Lung (tissue), 12 donors: ENCODE measurements around the gene F2RL2. TPM values are rescaled to one million over a fixed set of nuclear protein-coding genes. Genes with fewer than 3 reads are reported as not detected.

Experiments used
- ATAC-seq: fragments of 200-7000 bp; cut with Tn5 transposase; one replicate; pipeline ENCODE4 v1.9.1; 2020; ENCODE audit warnings: moderate number of reproducible peaks; ENCODE audit not compliant: insufficient read depth, low FRiP score
- DNase-seq, 3 donors: peaks; one replicate each; pipeline ENCODE4 v3.0.0-alpha.2; 2013 to 2017
- H3K27ac ChIP-seq, 2 donors: one replicate each; pipeline ENCODE4 v1.5.1; 2013; ENCODE audit warnings: mild to moderate bottlenecking in 2 of 2, moderate library complexity in 2 of 2, control low read depth in 1 of 2, inconsistent platforms in 1 of 2, low read depth in 1 of 2, low read length in 1 of 2
- H3K27me3 ChIP-seq, 3 donors: one replicate each; pipeline ENCODE4 v1.5.1; 2013; ENCODE audit warnings: low read length in 2 of 3; ENCODE audit not compliant: control insufficient read depth in 3 of 3, insufficient read depth in 3 of 3
- H3K36me3 ChIP-seq, 4 donors: one replicate each; pipeline ENCODE4 v1.5.1; 2013; ENCODE audit warnings: low read length in 4 of 4, mild to moderate bottlenecking in 1 of 4, moderate library complexity in 1 of 4; ENCODE audit not compliant: control insufficient read depth in 4 of 4, insufficient read depth in 4 of 4
- H3K4me1 ChIP-seq, 5 donors: one replicate each; pipeline ENCODE4 v1.5.1; 2013; ENCODE audit warnings: low read length in 5 of 5, mild to moderate bottlenecking in 2 of 5, moderate library complexity in 1 of 5; ENCODE audit not compliant: control insufficient read depth in 5 of 5, insufficient read depth in 5 of 5
- H3K4me3 ChIP-seq: one replicate; pipeline ENCODE4 v1.5.1; 2013; ENCODE audit warnings: mild to moderate bottlenecking, control low read depth, moderate library complexity
- H3K9ac ChIP-seq, 2 donors: one replicate each; pipeline ENCODE4 v1.5.1; 2013; ENCODE audit warnings: low read length in 2 of 2, control low read depth in 1 of 2; ENCODE audit not compliant: insufficient read depth in 1 of 2
- H3K9me3 ChIP-seq, 4 donors: one replicate each; pipeline ENCODE4 v1.5.1; 2013; ENCODE audit warnings: low read length in 3 of 4, mild to moderate bottlenecking in 1 of 4, moderate library complexity in 1 of 4; ENCODE audit not compliant: control insufficient read depth in 4 of 4, insufficient read depth in 3 of 4
- WGBS, 2 donors: extraction: QIAGEN DNeasy Blood & Tissue Kit; methylation state at CpG; one replicate each; pipeline ENCODE4 v1.1.7; 2013; 5-methylcytosine and 5-hydroxymethylcytosine counted together
- polyA plus RNA-seq, 2 donors: library from polyadenylated mRNA; stranded (reverse); fragments of 200-250 nt; gene quantifications; one replicate each; pipeline ENCODE4 v1.2.1, GENCODE V29; 2013
- total RNA-seq, 2 donors: library from RNA; depleted of rRNA in 1 of 2; stranded (reverse); fragments of >200 nt in 1 of 2; gene quantifications; one replicate each; pipeline ENCODE4 v1.2.1, GENCODE V29; 2014 to 2021
- TF ChIP-seq, protein P1 (sequence below): IDR thresholded peaks from 2 replicates; pipeline ENCODE4 v1.5.1; 2012; ENCODE audit warnings: mild to moderate bottlenecking; ENCODE audit errors: control extremely low read depth, extremely low read depth
- donor health status: control.
- donor health status: control.
- donor health status: Bipolar disorder and iron deficiency.
- donor health status: healthy.
- donor health status: DM: yes; HTN: yes; CAD: no.

The F2RL2 gene
- total and polyA plus RNA-seq, 4 donors: 0.07 to 0.80 (median 0.33) TPM

DNA sequence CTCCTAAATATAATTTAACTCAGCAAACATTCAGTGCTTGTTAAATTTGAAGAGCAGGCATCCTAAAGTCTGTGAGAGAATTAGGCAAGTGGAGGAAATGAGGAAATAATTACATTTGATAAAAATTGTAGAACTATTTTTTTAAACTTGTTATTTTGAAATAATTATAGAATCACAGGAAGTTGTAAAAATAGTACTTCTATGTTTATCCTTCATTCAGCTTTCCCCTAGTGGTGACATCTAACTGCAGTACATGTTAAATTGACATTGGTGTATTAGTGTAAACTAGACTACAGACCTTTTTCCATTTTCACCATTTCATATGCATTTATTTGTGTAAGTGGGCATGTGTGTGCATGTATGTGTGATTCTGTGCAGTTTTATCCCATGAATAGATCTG is 51.6 kb downstream of the F2RL2 start:
- ATAC-seq (no peak), DNase-seq (peak in 1 of 3 donors; percentile 31)
- Histone ChIP-seq H3K27me3 (no peaks in the 10 kb centered on the region), H3K36me3 (no peaks in the 10 kb centered on the region), H3K27ac (no peak overlapping the region), H3K4me1 (peaks cover 0 to 6% (median 2%) of the 10 kb centered on the region in 5 donors), H3K4me3 (no peak overlapping the region), H3K9ac (no peak overlapping the region), H3K9me3 (no peaks in the 10 kb centered on the region)
- TF ChIP-seq, protein P1, sequence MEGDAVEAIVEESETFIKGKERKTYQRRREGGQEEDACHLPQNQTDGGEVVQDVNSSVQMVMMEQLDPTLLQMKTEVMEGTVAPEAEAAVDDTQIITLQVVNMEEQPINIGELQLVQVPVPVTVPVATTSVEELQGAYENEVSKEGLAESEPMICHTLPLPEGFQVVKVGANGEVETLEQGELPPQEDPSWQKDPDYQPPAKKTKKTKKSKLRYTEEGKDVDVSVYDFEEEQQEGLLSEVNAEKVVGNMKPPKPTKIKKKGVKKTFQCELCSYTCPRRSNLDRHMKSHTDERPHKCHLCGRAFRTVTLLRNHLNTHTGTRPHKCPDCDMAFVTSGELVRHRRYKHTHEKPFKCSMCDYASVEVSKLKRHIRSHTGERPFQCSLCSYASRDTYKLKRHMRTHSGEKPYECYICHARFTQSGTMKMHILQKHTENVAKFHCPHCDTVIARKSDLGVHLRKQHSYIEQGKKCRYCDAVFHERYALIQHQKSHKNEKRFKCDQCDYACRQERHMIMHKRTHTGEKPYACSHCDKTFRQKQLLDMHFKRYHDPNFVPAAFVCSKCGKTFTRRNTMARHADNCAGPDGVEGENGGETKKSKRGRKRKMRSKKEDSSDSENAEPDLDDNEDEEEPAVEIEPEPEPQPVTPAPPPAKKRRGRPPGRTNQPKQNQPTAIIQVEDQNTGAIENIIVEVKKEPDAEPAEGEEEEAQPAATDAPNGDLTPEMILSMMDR: no peak

DNA sequence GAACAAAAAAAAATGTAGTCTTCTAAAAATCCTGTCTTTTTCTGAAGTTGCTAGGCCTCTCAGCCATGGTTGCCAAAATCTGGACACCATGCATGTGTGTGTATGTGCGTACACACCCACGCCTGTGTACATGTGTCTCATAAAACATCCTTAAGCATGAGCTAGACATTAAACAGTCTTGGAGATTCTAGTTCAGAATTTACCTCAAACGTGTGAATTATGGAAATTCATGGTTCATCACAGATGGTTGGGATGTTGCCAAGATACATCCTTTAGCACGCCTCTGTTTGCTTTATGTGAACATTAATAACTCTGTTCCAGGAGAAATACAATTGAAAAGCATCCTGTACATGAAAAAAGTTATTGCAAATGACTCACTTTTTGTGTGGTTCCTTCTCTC is 53.0 kb downstream of the F2RL2 start:
- DNase-seq (no peak), ATAC-seq (no peak)
- no peaks in the 10 kb centered on the region for H3K36me3 ChIP-seq
- H3K4me3 ChIP-seq: no peak overlapping the region
- 81 to 90% methylated on average over 4 of the region's 4 CpGs for WGBS, 2 donors
- H3K9ac ChIP-seq: no peak overlapping the region
- H3K27ac ChIP-seq: no peak overlapping the region
- no peaks in the 10 kb centered on the region for H3K27me3 ChIP-seq
- no peaks in the 10 kb centered on the region for H3K9me3 ChIP-seq
- TF ChIP-seq, protein P1: no peak
- H3K4me1 ChIP-seq: peaks cover 0 to 3% (median 0%) of the 10 kb centered on the region in 5 donors

Other genes starting within 250 kb of the F2RL2 start
- 10 to 100 TPM; 17.7 to 33.6 TPM for gene IQGAP2, start 220.1 kb downstream of the F2RL2 start, total RNA-seq
- 1 to 10 TPM; 6.0 to 9.8 TPM for gene IQGAP2, start 220.1 kb downstream of the F2RL2 start, polyA plus RNA-seq
- gene F2R, start 92.7 kb upstream of the F2RL2 start, total RNA-seq: 10 to 100 TPM; 13.9 to 31.8 TPM
- 10 to 100 TPM in 1 of 2 donors, 1 to 10 TPM in 1; 4.2 to 13.5 TPM for gene F2R, start 92.7 kb upstream of the F2RL2 start, polyA plus RNA-seq
- gene F2RL1, start 195.6 kb upstream of the F2RL2 start, total RNA-seq: 10 to 100 TPM in 1 of 2 donors, 1 to 10 TPM in 1; 5.5 to 19.2 TPM
- gene F2RL1, start 195.6 kb upstream of the F2RL2 start, polyA plus RNA-seq: 1 to 10 TPM; 3.8 to 5.3 TPM
- gene S100Z, start 226.6 kb upstream of the F2RL2 start, total RNA-seq: 1 to 10 TPM; 1.3 to 1.9 TPM
- gene S100Z, start 226.6 kb upstream of the F2RL2 start, polyA plus RNA-seq: 1 to 10 TPM in 1 of 2 donors, under 1 TPM in 1; 0.77 to 1.7 TPM